Suprapubic skin (tissue), 4 donors: ENCODE measurements around the gene NCF4. TPM values are rescaled to one million over a fixed set of nuclear protein-coding genes. Genes with fewer than 3 reads are reported as not detected.

ENCODE experiments used
- DNase-seq, 2 donors: peaks; one replicate each; pipeline ENCODE4 v3.0.0-alpha.2; 2019; ENCODE audit warnings: low spot score in 2 of 2
- H3K27ac ChIP-seq: fragments of 200-600 bp; sonication (generic); one replicate; pipeline ENCODE4 v1.5.1; 2019
- H3K27me3 ChIP-seq: fragments of 200-600 bp; sonication (generic); one replicate; pipeline ENCODE4 v1.5.1; 2019
- H3K36me3 ChIP-seq: fragments of 200-600 bp; sonication (generic); one replicate; pipeline ENCODE4 v1.5.1; 2019
- H3K4me1 ChIP-seq: fragments of 200-600 bp; sonication (generic); one replicate; pipeline ENCODE4 v1.5.1; 2019
- H3K4me3 ChIP-seq: fragments of 200-600 bp; sonication (generic); one replicate; pipeline ENCODE4 v1.5.1; 2019; ENCODE audit warnings: mild to moderate bottlenecking
- H3K9me3 ChIP-seq: fragments of 200-600 bp; sonication (generic); one replicate; pipeline ENCODE4 v1.5.1; 2019
- CTCF ChIP-seq, 2 donors: fragments of 200-600 bp in 1 of 2; fragments of 450-650 bp in 1 of 2; sonication (generic) in 1 of 2; IDR thresholded peaks; one replicate each; pipeline ENCODE4 v1.5.1; 2016 to 2019; ENCODE audit warnings: antibody characterized with exemption in 2 of 2, mild to moderate bottlenecking in 1 of 2, moderate library complexity in 1 of 2
- EP300 ChIP-seq: sonication (generic); formaldehyde crosslinking; IDR thresholded peaks from one replicate; pipeline ENCODE4 v1.6.1; 2017; ENCODE audit warnings: antibody characterized with exemption
- POLR2A ChIP-seq, 2 donors: fragments of 450-650 bp; IDR thresholded peaks; one replicate each; pipeline ENCODE4 v1.6.1; 2017; ENCODE audit warnings: antibody characterized with exemption in 2 of 2, mild to moderate bottlenecking in 2 of 2, moderate library complexity in 2 of 2
- POLR2AphosphoS5 ChIP-seq, 3 donors: sonication (generic); formaldehyde crosslinking; IDR thresholded peaks; one replicate each; pipeline ENCODE4 v1.6.1; 2017; ENCODE audit warnings: antibody characterized with exemption in 3 of 3
- WGBS: methylation state at CpG from one replicate; pipeline ENCODE4 v1.1.5; 2018; 5-methylcytosine and 5-hydroxymethylcytosine counted together
- total RNA-seq, 4 donors: library from RNA; depleted of rRNA; stranded (reverse); fragments of >200 nt; gene quantifications; one replicate each; pipeline ENCODE4 v1.1.0, GENCODE V29; 2016

NCF4 gene
- total RNA-seq, 4 donors from 2014 or later: 1.1 to 4.5 (median 3.1) TPM

- DNase-seq: no peak
- no peak overlapping the region for H3K4me3 ChIP-seq
- no peaks in the 10 kb centered on the region for H3K36me3 ChIP-seq
- peaks cover 12% of the 10 kb centered on the region for H3K4me1 ChIP-seq
- H3K9me3 ChIP-seq: no peaks in the 10 kb centered on the region
- no peak overlapping the region for H3K27ac ChIP-seq
- 86% methylated on average over 13 of the region's 21 CpGs for WGBS
- no peak for TF ChIP-seq POLR2AphosphoS5 (IDR thresholded peaks at IDR 0.05)
- TF ChIP-seq POLR2A (IDR thresholded peaks at IDR 0.05): no peak
- no peak for TF ChIP-seq EP300
- no peak for TF ChIP-seq CTCF (IDR thresholded peaks at IDR 0.05)
- H3K27me3 ChIP-seq: peaks cover 37% of the 10 kb centered on the region
These were observed 62.5 kb downstream of the NCF4 start for GRCh38 chr22:36923131-36923788.

GRCh38 chr22:36924151-36924698 lies 63.4 kb downstream of the NCF4 start:
- no peak for TF ChIP-seq EP300
- no peak for TF ChIP-seq POLR2A (IDR thresholded peaks at IDR 0.05)
- no peak for TF ChIP-seq CTCF (IDR thresholded peaks at IDR 0.05)
- TF ChIP-seq POLR2AphosphoS5 (IDR thresholded peaks at IDR 0.05): no peak
- Histone ChIP-seq H3K9me3 (no peaks in the 10 kb centered on the region), H3K4me3 (no peak overlapping the region), H3K36me3 (no peaks in the 10 kb centered on the region), H3K4me1 (peaks cover 12% of the 10 kb centered on the region), H3K27me3 (peaks cover 43% of the 10 kb centered on the region), H3K27ac (no peak overlapping the region)
- 85% methylated on average over 3 of the region's 8 CpGs for WGBS
- no peak for DNase-seq

GRCh38 chr22:36925388-36926290 lies 64.8 kb downstream of the NCF4 start:
- no peak overlapping the region for H3K4me3 ChIP-seq
- peaks cover 12% of the 10 kb centered on the region for H3K4me1 ChIP-seq
- no peak for DNase-seq
- no peak for TF ChIP-seq POLR2A (IDR thresholded peaks at IDR 0.05)
- H3K27ac ChIP-seq: no peak overlapping the region
- 74% methylated on average over 19 of the region's 19 CpGs for WGBS
- H3K36me3 ChIP-seq: no peaks in the 10 kb centered on the region
- H3K9me3 ChIP-seq: no peaks in the 10 kb centered on the region
- H3K27me3 ChIP-seq: peaks cover 49% of the 10 kb centered on the region

- Histone ChIP-seq H3K36me3 (no peaks in the 10 kb centered on the region), H3K27ac (no peak overlapping the region), H3K9me3 (no peaks in the 10 kb centered on the region), H3K4me3 (no peak overlapping the region), H3K27me3 (peaks cover 49% of the 10 kb centered on the region), H3K4me1 (peaks cover 12% of the 10 kb centered on the region)
- no peak for DNase-seq
- 85% methylated on average over 6 of the region's 6 CpGs for WGBS
- TF ChIP-seq POLR2AphosphoS5 (IDR thresholded peaks at IDR 0.05): no peak
These were observed 65.5 kb downstream of the NCF4 start for GRCh38 chr22:36926309-36926708.

GRCh38 chr22:36926721-36927435 lies 66.1 kb downstream of the NCF4 start:
- H3K4me1 ChIP-seq: peaks cover 9% of the 10 kb centered on the region
- no peak for TF ChIP-seq EP300
- no peak for TF ChIP-seq POLR2A (IDR thresholded peaks at IDR 0.05)
- TF ChIP-seq POLR2AphosphoS5 (IDR thresholded peaks at IDR 0.05): no peak
- TF ChIP-seq CTCF (IDR thresholded peaks at IDR 0.05): no peak
- H3K9me3 ChIP-seq: no peaks in the 10 kb centered on the region
- no peak overlapping the region for H3K4me3 ChIP-seq
- no peaks in the 10 kb centered on the region for H3K36me3 ChIP-seq
- H3K27me3 ChIP-seq: peaks cover 49% of the 10 kb centered on the region
- no peak overlapping the region for H3K27ac ChIP-seq
- WGBS: 80% methylated on average over 14 of the region's 14 CpGs
- no peak for DNase-seq

Other genes starting within 250 kb of the NCF4 start
- gene CACNG2, start 157.3 kb upstream of the NCF4 start, total RNA-seq: not detected
- 10 to 100 TPM in 2 of 4 donors, 1 to 10 TPM in 2; 8.2 to 29.0 (median 17.7) TPM for gene IFT27, start 84.9 kb upstream of the NCF4 start, total RNA-seq
- gene PVALB, start 44.0 kb upstream of the NCF4 start, total RNA-seq: not detected
- 10 to 100 TPM in 1 of 4 donors, 1 to 10 TPM in 3; 3.9 to 13.6 (median 4.7) TPM for gene CSF2RB, start 52.6 kb downstream of the NCF4 start, total RNA-seq
- 10 to 100 TPM; 23.2 to 56.3 (median 52.4) TPM for gene TST, start 158.4 kb downstream of the NCF4 start, total RNA-seq
- gene MPST, start 158.7 kb downstream of the NCF4 start, total RNA-seq: 100 to 1,000 TPM in 3 of 4 donors, 10 to 100 TPM in 1; 99.0 to 171 (median 143) TPM
- gene KCTD17, start 190.7 kb downstream of the NCF4 start, total RNA-seq: 10 to 100 TPM; 25.0 to 67.0 (median 35.7) TPM
- gene TMPRSS6, start 248.7 kb downstream of the NCF4 start, total RNA-seq: 1 to 10 TPM in 2 of 4 donors, under 1 TPM in 2; 0.30 to 3.8 (median 1.0) TPM